H54 (cell line): Measurements from ENCODE around the gene LBH.

Source experiments
- DNase-seq: peaks from one replicate; pipeline ENCODE4 v3.0.0; 2011; ENCODE audit warnings: low spot score, mixed read lengths; ENCODE audit not compliant: insufficient read length
- FAIRE-seq: peaks from 3 replicates; lab custom pipeline; 2011; peaks lifted over from hg19 to GRCh38; lab: Jason Lieb, UNC
- POLR2A ChIP-seq: IDR thresholded peaks from 2 replicates; pipeline ENCODE4 v1.6.1; 2011; ENCODE audit warnings: low read depth, mild to moderate bottlenecking, low read length

The LBH gene

GRCh38 chr2:30249354-30249753 is 18.0 kb downstream of the LBH start:
- DNase-seq = no peak
- TF ChIP-seq POLR2A = no peak
- FAIRE-seq = no peak

GRCh38 chr2:30250421-30250820 is 19.1 kb downstream of the LBH start:
- DNase-seq (no peak), FAIRE-seq (no peak)
- TF ChIP-seq POLR2A = no peak

GRCh38 chr2:30252723-30253701 is 21.7 kb downstream of the LBH start:
- DNase-seq = no peak

GRCh38 chr2:30253873-30254684 is 22.7 kb downstream of the LBH start:
- no peak for TF ChIP-seq POLR2A
- no peak for DNase-seq
- FAIRE-seq = no peak

More at GRCh38 chr2:30252723-30253701, 21.7 kb downstream of the LBH start:
- no peak for FAIRE-seq
- TF ChIP-seq POLR2A = no peak

GRCh38 chr2:30254685-30255001 is 23.3 kb downstream of the LBH start:
- no peak for DNase-seq
- FAIRE-seq = no peak
- no peak for TF ChIP-seq POLR2A

GRCh38 chr2:30255026-30255425 is 23.7 kb downstream of the LBH start:
- FAIRE-seq = no peak
- DNase-seq = no peak
- TF ChIP-seq POLR2A = no peak

- FAIRE-seq = no peak
- no peak for DNase-seq
- TF ChIP-seq POLR2A = no peak
Observed at GRCh38 chr2:30255466-30256408, 24.4 kb downstream of the LBH start.

GRCh38 chr2:30257266-30258214 is 26.2 kb downstream of the LBH start:
- no peak for TF ChIP-seq POLR2A
- DNase-seq = no peak
- no peak for FAIRE-seq

- DNase-seq (no peak), FAIRE-seq (no peak)
- no peak for TF ChIP-seq POLR2A
Observed at GRCh38 chr2:30259071-30259470, 27.7 kb downstream of the LBH start.

GRCh38 chr2:30259827-30260679 is 28.7 kb downstream of the LBH start:
- DNase-seq = no peak
- TF ChIP-seq POLR2A = no peak
- no peak for FAIRE-seq

GRCh38 chr2:30260941-30261340 is 29.6 kb downstream of the LBH start:
- no peak for TF ChIP-seq POLR2A
- DNase-seq = no peak
- FAIRE-seq = no peak

GRCh38 chr2:30261695-30262211 is 30.4 kb downstream of the LBH start:
- no peak for TF ChIP-seq POLR2A
- FAIRE-seq = no peak
- no peak for DNase-seq
